Keratinocyte (primary cell): ENCODE results near the gene DPY19L3. TPM values are rescaled to one million over a fixed set of nuclear protein-coding genes. Genes with fewer than 3 reads are reported as not detected.

Experiments
- DNase-seq: peaks from one replicate; pipeline ENCODE4 v3.0.0-alpha.2; 2011; ENCODE audit warnings: low read depth, missing footprints, low spot score
- FAIRE-seq: peaks from 2 replicates; lab custom pipeline; 2011; peaks lifted over from hg19 to GRCh38; lab: Jason Lieb, UNC
- H2AFZ ChIP-seq: 2 replicates; pipeline ENCODE4 v1.6.0; 2012; ENCODE audit warnings: low read length, control low read depth, inconsistent platforms; ENCODE audit not compliant: control insufficient read depth
- H3K27ac ChIP-seq: 2 replicates; pipeline ENCODE4 v1.5.1; 2011; ENCODE audit warnings: low read length; ENCODE audit not compliant: control insufficient read depth, insufficient read depth
- H3K27me3 ChIP-seq: 3 replicates; pipeline ENCODE4 v1.6.0; 2011; ENCODE audit warnings: low read length; ENCODE audit not compliant: control insufficient read depth, insufficient read depth; ENCODE audit errors: extremely low read depth
- H3K36me3 ChIP-seq, 2 experiments: 2 replicates in 1 of 2; 3 replicates in 1 of 2; pipeline ENCODE4 v1.5.1; 2011; ENCODE audit warnings: low read length in 2 of 2, mild to moderate bottlenecking in 1 of 2; ENCODE audit not compliant: control insufficient read depth in 2 of 2, insufficient read depth in 2 of 2; ENCODE audit errors: extremely low read depth in 1 of 2
- H3K4me1 ChIP-seq: 3 replicates; pipeline ENCODE4 v1.5.1; 2011; ENCODE audit warnings: low read length; ENCODE audit not compliant: control insufficient read depth, insufficient read depth; ENCODE audit errors: extremely low read depth
- H3K4me2 ChIP-seq: 3 replicates; pipeline ENCODE4 v1.6.0; 2011; ENCODE audit warnings: low read depth, low read length; ENCODE audit not compliant: control insufficient read depth, insufficient read depth; ENCODE audit errors: extremely low read depth
- H3K4me3 ChIP-seq, 3 experiments: fragments of 200-600 bp in 1 of 3; sonication (generic) in 1 of 3; 2 replicates in 2 of 3; 3 replicates in 1 of 3; pipeline ENCODE4 v1.5.1; 2011 to 2016; ENCODE audit warnings: low read length in 3 of 3, mild to moderate bottlenecking in 3 of 3, control low read depth in 2 of 3, inconsistent platforms in 1 of 3, low read depth in 1 of 3, mixed read lengths in 1 of 3, mixed run types in 1 of 3, moderate library complexity in 1 of 3; ENCODE audit not compliant: control insufficient read depth in 2 of 3, insufficient read depth in 2 of 3; ENCODE audit errors: extremely low read depth in 1 of 3
- H3K79me2 ChIP-seq: 2 replicates; pipeline ENCODE4 v1.6.0; 2012; ENCODE audit warnings: low read length; ENCODE audit not compliant: control insufficient read depth, insufficient read depth
- H3K9ac ChIP-seq: 3 replicates; pipeline ENCODE4 v1.6.0; 2011; ENCODE audit warnings: low read length; ENCODE audit not compliant: control insufficient read depth, insufficient read depth; ENCODE audit errors: extremely low read depth
- H3K9me1 ChIP-seq: 3 replicates; pipeline ENCODE4 v1.6.0; 2011; ENCODE audit warnings: low read length; ENCODE audit not compliant: control insufficient read depth, insufficient read depth; ENCODE audit errors: extremely low read depth
- H3K9me3 ChIP-seq: 2 replicates; pipeline ENCODE4 v1.5.1; 2012; ENCODE audit warnings: low read depth, low read length; ENCODE audit not compliant: control insufficient read depth
- H4K20me1 ChIP-seq: 3 replicates; pipeline ENCODE4 v1.6.0; 2011; ENCODE audit warnings: low read length; ENCODE audit not compliant: control insufficient read depth, insufficient read depth; ENCODE audit errors: extremely low read depth
- CTCF ChIP-seq, 3 experiments: IDR thresholded peaks in 1 of 3; conservative IDR thresholded peaks in 1 of 3; optimal IDR thresholded peaks in 1 of 3; 2 replicates in 2 of 3; 3 replicates in 1 of 3; pipeline versions ENCODE3 to v1.5.1; 2011; ENCODE audit warnings: low read length in 3 of 3, mild to moderate bottlenecking in 3 of 3, moderate library complexity in 2 of 3, control low read depth in 1 of 3, inconsistent platforms in 1 of 3; ENCODE audit not compliant: insufficient read depth in 2 of 3; ENCODE audit errors: extremely low read depth in 1 of 3
- EZH2 ChIP-seq: IDR thresholded peaks from one replicate; pipeline ENCODE4 v1.6.1; 2012; ENCODE audit warnings: inconsistent platforms, mild to moderate bottlenecking, low read length, moderate library complexity
- dilution Hi-C: fragments of 300-500 bp; cut with MboI; formaldehyde crosslinking; loops from one replicate; pipeline ENCODE4 v1.7.0; 2020; ENCODE audit warnings: low sequenced_read_pairs; ENCODE audit not compliant: extremely low pct_ligation_motif_present
- polyA plus RNA-seq, 5 experiments: library from polyadenylated mRNA; depleted of rRNA in 3 of 5; stranded (reverse) in 3 of 5; stranded (forward) in 1 of 5; unstranded in 1 of 5; fragments of >200 nt; gene quantifications; 1 replicate in 1 of 5; 2 replicates in 3 of 5; 3 replicates in 1 of 5; pipeline versions ENCODE4 v1.2.1 to v1.2.3, GENCODE V29; 2011 to 2012; ENCODE audit warnings: missing spikeins in 2 of 5, low read depth in 1 of 5, low replicate concordance in 1 of 5

The DPY19L3 gene
- polyA plus RNA-seq, 1 donor (not counting 4 experiments of a cell fraction or from before 2014, with no cell fraction given), result 10.0 TPM

- no peak overlapping the region for H3K27ac ChIP-seq
- dilution Hi-C loops, result no loop called here
- no peaks in the 10 kb centered on the region for H3K36me3 ChIP-seq
- no peak overlapping the region for H3K4me2 ChIP-seq
- H3K4me3 ChIP-seq, result no peak overlapping the region
- no peak overlapping the region for H3K9ac ChIP-seq
- no peaks in the 10 kb centered on the region for H3K9me1 ChIP-seq
- H3K27me3 ChIP-seq, result no peaks in the 10 kb centered on the region
- FAIRE-seq (no peak), DNase-seq (no peak)
- no peaks in the 10 kb centered on the region for H3K9me3 ChIP-seq
- no peaks in the 10 kb centered on the region for H4K20me1 ChIP-seq
- no peak overlapping the region for H2AFZ ChIP-seq
- no peak for TF ChIP-seq CTCF (optimal IDR thresholded peaks at IDR 0.05 in 1 of 3, IDR thresholded peaks at IDR 0.05 in 1 of 3, conservative IDR thresholded peaks at IDR 0.05 in 1 of 3; ENCODE audit: extremely low read depth in 1 of 3, insufficient read depth in 2 of 3, low read length in 3 of 3)
- TF ChIP-seq EZH2, result no peak
- peaks cover 5% of the 10 kb centered on the region for H3K4me1 ChIP-seq
- no peaks in the 10 kb centered on the region for H3K79me2 ChIP-seq
Measured at GRCh38 chr19:32397671-32398101, 7.9 kb upstream of the DPY19L3 start.

GRCh38 chr19:32401992-32402391, 3.6 kb upstream of the DPY19L3 start:
- dilution Hi-C loops, result no loop called here
- TF ChIP-seq CTCF (optimal IDR thresholded peaks at IDR 0.05 in 1 of 3, IDR thresholded peaks at IDR 0.05 in 1 of 3, conservative IDR thresholded peaks at IDR 0.05 in 1 of 3; ENCODE audit: extremely low read depth in 1 of 3, insufficient read depth in 2 of 3, low read length in 3 of 3) (no peak), EZH2 (no peak)
- DNase-seq, result no peak
- Histone ChIP-seq H3K79me2 (peaks cover 4% of the 10 kb centered on the region), H3K9me1 (no peaks in the 10 kb centered on the region), H3K27me3 (no peaks in the 10 kb centered on the region), H4K20me1 (no peaks in the 10 kb centered on the region), H3K4me3 (no peak overlapping the region), H3K9me3 (no peaks in the 10 kb centered on the region), H3K9ac (no peak overlapping the region), H3K4me2 (no peak overlapping the region), H3K27ac (no peak overlapping the region), H2AFZ (no peak overlapping the region), H3K36me3 (no peaks in the 10 kb centered on the region), H3K4me1 (peaks cover 15% of the 10 kb centered on the region)
- FAIRE-seq, result no peak
